DND-41 (cell line): ENCODE data around the gene HOXA9.

Experiments used
- CTCF ChIP-seq: IDR thresholded peaks from 2 replicates; pipeline ENCODE4 v1.5.1; 2012; ENCODE audit warnings: borderline replicate concordance, low read length, moderate library complexity, mild to moderate bottlenecking; ENCODE audit not compliant: poor library complexity, severe bottlenecking; ENCODE audit errors: extremely low read depth
- EZH2 ChIP-seq: IDR thresholded peaks from 3 replicates; pipeline ENCODE4 v1.6.1; 2012; ENCODE audit warnings: borderline replicate concordance, low read depth, mild to moderate bottlenecking, moderate library complexity, low read length, inconsistent platforms; ENCODE audit not compliant: severe bottlenecking

- TF ChIP-seq CTCF (no peak), EZH2 (no peak)
Measured at GRCh38 chr7:27156916-27157701, 8.2 kb downstream of the HOXA9 start.
